Suppressor macrophage treated with lipopolysaccharide for 1 hour (primary cell): ENCODE data around the gene UBL7.

Source experiments
- DNase-seq, 3 donors: peaks; one replicate each; pipeline ENCODE4 v3.0.0-alpha.2; 2020 to 2022

Gene UBL7

GRCh38 chr15:74438721-74439316 is 22.1 kb downstream of the UBL7 start:
- peak; percentile 81 to 85 (median 84) for DNase-seq

DNA sequence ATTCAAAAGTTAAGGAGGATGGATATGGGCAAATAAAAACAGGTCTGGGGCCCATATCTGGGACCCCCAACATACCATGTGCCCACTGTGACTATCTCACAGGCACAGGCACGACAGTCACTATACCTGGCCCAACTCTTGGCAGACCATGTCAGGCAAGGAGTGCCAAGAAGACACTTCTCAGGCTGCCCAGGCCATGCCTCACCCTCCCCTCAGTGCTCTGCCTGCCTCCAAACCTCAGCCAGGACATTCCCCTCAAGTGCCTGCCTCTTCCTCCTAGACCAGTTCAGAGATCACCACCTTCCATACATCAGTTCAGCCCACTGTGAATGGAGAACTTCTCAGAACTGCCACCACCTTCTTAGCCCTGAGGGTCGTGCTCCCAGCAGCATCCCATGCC is 22.8 kb downstream of the UBL7 start:
- no peak for DNase-seq

DNA sequence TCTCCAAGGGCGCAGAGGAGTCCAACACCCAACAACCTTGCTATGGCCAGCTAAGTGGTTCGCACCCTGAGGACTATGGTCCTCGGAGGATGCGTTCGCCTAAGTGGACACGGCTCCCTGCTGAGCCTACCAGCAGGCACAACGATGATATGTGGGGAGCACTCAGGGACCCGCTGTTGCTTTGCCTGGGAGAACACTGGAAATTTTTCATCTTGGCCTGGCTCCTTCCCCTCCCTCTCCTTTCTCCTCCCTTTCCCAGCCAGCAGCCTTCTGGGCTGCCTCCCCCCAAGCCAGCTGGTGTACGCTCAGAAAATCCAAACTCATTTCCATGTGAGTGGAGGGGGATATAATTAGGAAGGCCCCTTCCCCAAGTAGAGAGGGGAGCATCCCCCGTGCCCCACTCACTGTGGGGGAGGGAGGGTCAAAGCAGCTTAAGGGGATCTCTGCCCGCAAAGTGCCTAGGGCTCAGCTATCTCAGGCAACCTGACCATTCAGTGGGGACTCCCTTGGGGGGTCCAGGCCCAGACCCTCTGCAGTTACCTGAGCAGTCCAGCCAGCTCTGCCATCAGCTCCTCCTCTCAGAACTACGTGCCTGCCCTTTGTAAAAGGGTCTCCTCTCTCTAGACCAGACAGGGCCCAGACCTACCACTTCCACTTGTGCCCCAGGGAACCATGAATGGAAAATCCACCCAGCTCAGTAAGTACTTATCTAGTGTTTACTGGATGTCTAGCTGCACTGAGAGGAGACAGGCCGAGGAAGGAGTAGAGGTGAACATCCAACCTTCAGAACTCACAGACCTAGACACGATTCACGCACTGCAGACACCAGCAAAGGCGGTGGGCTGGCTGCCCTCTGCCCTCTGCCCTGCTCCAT is 26.5 kb downstream of the UBL7 start:
- no peak for DNase-seq

- DNase-seq, result peak; percentile 91 to 96 (median 95)
These were observed 27.2 kb downstream of the UBL7 start, which contains the start of gene SEMA7A for GRCh38 chr15:74433592-74434262. Gene SEMA7A, minus strand, starts transcription at chr15:74433958. Its CDS starts 40 bp downstream, at chr15:74433918.

GRCh38 chr15:74432968-74433591 is 27.9 kb downstream of the UBL7 start:
- DNase-seq, result peak in 2 of 3 donors; percentile 33 to 48

GRCh38 chr15:74432271-74432967 is 28.5 kb downstream of the UBL7 start:
- DNase-seq, result no peak

DNA sequence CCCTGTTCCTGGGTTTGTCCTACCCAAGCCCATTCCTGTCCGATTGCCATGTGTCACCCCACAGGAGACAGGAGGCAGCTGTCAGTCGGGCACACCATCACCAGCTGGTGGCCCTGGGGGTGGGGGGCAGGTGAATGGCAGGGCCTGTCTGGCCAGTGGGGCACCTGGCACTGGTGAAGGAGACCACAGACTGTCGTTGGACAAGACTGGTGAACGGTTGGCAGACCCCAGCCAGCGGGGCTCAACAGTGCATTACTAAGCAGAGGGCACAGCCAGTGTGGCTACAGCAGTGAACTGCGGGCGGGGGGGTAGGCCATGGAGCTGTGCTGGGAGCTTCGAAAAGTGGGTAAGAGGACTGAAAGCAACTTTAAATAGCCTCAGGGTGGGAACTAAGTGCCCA is 29.3 kb downstream of the UBL7 start:
- no peak for DNase-seq

- DNase-seq, result no peak
These were observed 29.8 kb downstream of the UBL7 start for GRCh38 chr15:74431116-74431515.

- peak; percentile 64 to 83 (median 82) for DNase-seq
These were observed 30.4 kb downstream of the UBL7 start for GRCh38 chr15:74430510-74430951.

- DNase-seq, result peak; percentile 43 to 64 (median 62)
These were observed 31.1 kb downstream of the UBL7 start for GRCh38 chr15:74429781-74430400.

- peak; percentile 85 to 88 (median 87) for DNase-seq
These were observed 31.8 kb downstream of the UBL7 start for GRCh38 chr15:74428970-74429780.

GRCh38 chr15:74428442-74428787 is 32.5 kb downstream of the UBL7 start:
- DNase-seq, result peak; percentile 76 to 83 (median 76)

DNA sequence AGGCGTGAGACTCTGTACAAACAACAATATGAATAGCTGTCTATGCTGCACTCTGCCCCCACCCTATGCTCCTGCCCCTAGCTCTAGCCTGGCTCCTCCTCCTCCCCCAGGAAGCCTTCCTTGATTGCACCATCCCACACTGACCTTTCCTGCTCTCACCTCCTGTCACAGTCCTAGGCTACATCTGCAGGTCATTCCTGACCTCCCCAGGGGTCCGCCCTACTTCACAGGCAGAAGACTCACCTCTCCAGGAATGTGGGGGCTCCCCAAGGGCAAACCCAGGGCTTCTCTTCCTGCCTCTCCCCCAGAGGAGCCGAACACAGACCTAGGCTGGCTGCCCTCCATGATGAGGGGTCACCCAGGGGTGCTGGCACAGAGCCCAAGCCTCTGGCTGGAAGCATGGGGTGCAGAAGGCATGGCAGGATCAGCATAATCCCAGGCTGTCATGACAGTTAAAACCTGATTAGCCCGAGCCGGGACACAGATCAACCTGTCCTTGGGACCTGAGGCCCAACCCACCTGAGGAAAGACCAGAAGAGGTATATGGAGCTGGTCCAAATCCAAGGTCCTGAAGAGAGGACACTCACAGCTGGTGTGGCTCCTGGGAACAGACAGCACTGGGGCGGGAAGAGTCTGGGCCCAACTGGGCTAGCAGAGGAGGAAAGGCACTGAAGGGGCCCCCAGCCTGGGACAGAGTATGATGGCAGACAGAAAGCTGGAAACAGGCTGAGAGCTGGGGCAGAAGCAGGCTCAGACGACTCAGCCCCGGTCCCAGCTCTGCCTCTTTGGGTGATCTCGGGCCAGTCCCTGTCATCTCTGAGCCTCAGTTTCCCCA is 33.1 kb downstream of the UBL7 start:
- no peak for DNase-seq

GRCh38 chr15:74426404-74427281 is 34.3 kb downstream of the UBL7 start:
- DNase-seq, result no peak

GRCh38 chr15:74425630-74426029 is 35.3 kb downstream of the UBL7 start:
- DNase-seq, result no peak

DNA sequence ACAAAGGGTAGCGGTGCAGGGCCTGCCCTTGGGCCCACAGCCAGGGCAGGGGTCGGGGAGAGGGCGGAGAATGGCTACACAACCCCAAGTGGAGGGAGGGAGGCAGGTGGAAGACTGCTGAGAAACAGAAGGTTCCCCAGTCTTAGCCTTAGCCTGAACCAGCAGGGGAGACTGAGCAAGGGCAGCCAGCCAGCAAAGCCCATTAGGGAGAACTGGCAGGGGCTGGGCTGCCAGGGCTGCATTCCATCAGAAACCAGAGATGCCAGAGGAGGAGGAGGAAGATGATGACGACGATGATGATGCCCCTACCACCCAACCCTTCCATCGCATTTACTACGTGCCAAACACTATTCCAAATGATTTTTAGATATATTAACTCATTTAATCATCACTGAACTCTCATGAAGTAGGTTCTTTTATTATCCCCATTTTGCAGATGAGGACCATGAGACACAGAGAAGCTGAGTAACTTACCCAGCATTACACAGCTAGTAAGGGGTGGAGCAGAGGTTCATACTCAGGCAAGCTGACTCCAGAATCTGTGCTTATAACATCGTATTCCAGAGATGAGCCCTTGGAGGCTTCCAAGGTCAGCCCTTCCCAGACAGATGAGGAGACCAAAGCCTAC is 35.9 kb downstream of the UBL7 start:
- no peak for DNase-seq

DNA sequence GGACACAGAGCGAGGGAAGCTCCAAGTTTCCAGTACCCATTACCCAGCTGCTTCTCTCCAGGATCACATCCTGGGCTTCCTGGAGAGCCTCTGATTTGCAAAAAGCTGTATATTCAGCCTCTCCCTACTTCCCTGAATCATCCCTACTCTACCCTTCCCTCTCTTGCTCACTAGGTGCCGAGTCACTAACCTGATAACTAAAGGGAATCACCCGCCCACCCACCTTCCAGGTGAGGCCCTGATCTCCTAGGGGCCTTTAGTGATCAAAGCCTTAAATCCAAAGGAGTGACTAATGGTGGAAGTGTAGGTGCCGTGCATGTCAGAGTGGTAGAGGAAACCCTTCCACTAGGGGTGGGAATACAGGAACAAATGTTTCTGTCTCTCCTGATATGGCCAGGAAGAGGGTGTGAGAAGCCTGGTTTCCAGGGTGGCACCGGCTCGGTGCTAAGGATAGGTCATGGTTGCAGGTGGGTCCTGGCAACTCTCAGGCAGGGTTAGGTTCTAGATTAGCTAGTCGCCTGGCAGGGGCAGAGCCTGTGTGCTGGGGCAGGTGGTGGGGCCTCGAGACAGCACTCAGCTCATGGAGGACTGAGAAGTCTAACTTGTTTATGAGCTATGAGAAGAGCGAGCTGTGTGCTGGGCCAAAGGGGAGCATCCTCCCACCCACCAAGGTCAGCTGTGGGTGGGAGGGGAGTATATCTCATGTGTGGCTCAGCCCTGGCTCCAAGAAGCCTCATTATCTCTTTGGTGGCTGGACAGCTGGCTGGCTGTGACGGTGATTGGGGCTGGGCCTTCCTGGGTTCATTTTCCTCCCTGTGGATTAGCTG is 37.3 kb downstream of the UBL7 start:
- DNase-seq, result no peak
